Thoracic aorta (tissue), 2 donors: ENCODE results near the gene ZBTB6. TPM values are rescaled to one million over a fixed set of nuclear protein-coding genes. Genes with fewer than 3 reads are reported as not detected.

Source experiments
- ATAC-seq: fragments of 150-250 bp; one replicate; pipeline ENCODE4 v1.8.0; 2017; ENCODE audit warnings: low read depth; ENCODE audit not compliant: insufficient number of reproducible peaks, low FRiP score
- DNase-seq: peaks from one replicate; pipeline ENCODE4 v3.0.0-alpha.2; 2020; ENCODE audit warnings: low spot score
- H3K27ac ChIP-seq, 2 donors: fragments of 200-600 bp; sonication (generic); 1 replicate in 1 of 2; 2 replicates in 1 of 2; pipeline ENCODE4 v1.5.1; 2016; ENCODE audit warnings: mild to moderate bottlenecking in 2 of 2, moderate library complexity in 2 of 2
- H3K27me3 ChIP-seq: fragments of 200-600 bp; sonication (generic); replicated peaks from 2 replicates; pipeline ENCODE4 v1.6.0; 2016; ENCODE audit warnings: mild to moderate bottlenecking; ENCODE audit not compliant: insufficient read depth
- H3K36me3 ChIP-seq: fragments of 200-600 bp; sonication (generic); one replicate; pipeline ENCODE4 v1.5.1; 2016
- H3K4me1 ChIP-seq, 2 donors: fragments of 200-600 bp; sonication (generic); 1 replicate in 1 of 2; 2 replicates in 1 of 2; pipeline versions ENCODE4 v1.5.1 to v1.6.0; 2016; ENCODE audit warnings: low read depth in 2 of 2, mild to moderate bottlenecking in 1 of 2; ENCODE audit not compliant: control insufficient read depth in 1 of 2
- H3K4me3 ChIP-seq: fragments of 200-600 bp; sonication (generic); 2 replicates; pipeline ENCODE4 v1.5.1; 2016; ENCODE audit warnings: mild to moderate bottlenecking
- H3K9me3 ChIP-seq: fragments of 200-600 bp; sonication (generic); 2 replicates; pipeline ENCODE4 v1.5.1; 2016
- CTCF ChIP-seq: fragments of 200-600 bp; sonication (generic); IDR thresholded peaks from one replicate; pipeline ENCODE4 v1.5.1; 2019; ENCODE audit warnings: antibody characterized with exemption
- total RNA-seq, 2 donors: library from RNA; depleted of rRNA; stranded (reverse); fragments of >200 nt; gene quantifications; one replicate each; pipeline versions ENCODE4 v1.1.0 to v1.2.3, GENCODE V29; 2016

The ZBTB6 gene
- total RNA-seq, 2 donors from 2014 or later = 6.2 to 8.0 TPM

DNA sequence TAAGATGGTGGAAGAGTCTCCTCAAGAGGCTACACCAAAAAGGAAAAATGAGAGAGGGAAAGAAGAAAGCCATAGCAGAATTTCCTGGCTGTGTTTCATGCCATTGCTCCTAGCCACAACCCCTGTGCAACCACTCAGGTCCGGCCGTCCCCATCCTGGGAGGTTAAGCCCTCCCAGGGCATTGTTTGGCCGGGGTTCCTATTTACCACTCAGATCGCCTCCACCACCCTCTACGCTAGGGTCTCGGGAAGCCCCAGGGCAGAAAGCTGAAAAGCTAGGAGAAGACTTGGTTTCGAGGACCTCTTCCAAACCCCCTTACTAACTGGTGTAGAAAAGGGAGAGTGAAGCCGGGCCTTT is 8.7 kb downstream of the ZBTB6 start:
- H3K36me3 ChIP-seq = no peaks in the 10 kb centered on the region
- H3K4me3 ChIP-seq = peak overlapping the region; percentile 99
- no peaks in the 10 kb centered on the region for H3K27me3 ChIP-seq
- H3K4me1 ChIP-seq = peaks cover 37 to 47% of the 10 kb centered on the region in 2 donors
- no peaks in the 10 kb centered on the region for H3K9me3 ChIP-seq
- ATAC-seq = no peak
- TF ChIP-seq CTCF = no peak
- H3K27ac ChIP-seq = peak overlapping the region; percentile 95 to 96
- DNase-seq = no peak

GRCh38 chr9:122900791-122901190 is 12.3 kb downstream of the ZBTB6 start:
- H3K27me3 ChIP-seq = no peaks in the 10 kb centered on the region
- H3K4me1 ChIP-seq = peaks cover 41 to 54% of the 10 kb centered on the region in 2 donors
- H3K9me3 ChIP-seq = no peaks in the 10 kb centered on the region
- ATAC-seq (no peak), DNase-seq (no peak)
- no peaks in the 10 kb centered on the region for H3K36me3 ChIP-seq
- no peak for TF ChIP-seq CTCF
- peak overlapping the region; percentile 52 for H3K4me3 ChIP-seq
- no peak overlapping the region for H3K27ac ChIP-seq

GRCh38 chr9:122897969-122898368 is 15.2 kb downstream of the ZBTB6 start:
- Histone ChIP-seq H3K36me3 (peaks cover 19% of the 10 kb centered on the region), H3K4me3 (no peak overlapping the region), H3K9me3 (no peaks in the 10 kb centered on the region), H3K27ac (no peak overlapping the region), H3K27me3 (no peaks in the 10 kb centered on the region), H3K4me1 (peaks cover 29 to 41% of the 10 kb centered on the region in 2 donors)
- ATAC-seq (no peak), DNase-seq (no peak)
- TF ChIP-seq CTCF = no peak

DNA sequence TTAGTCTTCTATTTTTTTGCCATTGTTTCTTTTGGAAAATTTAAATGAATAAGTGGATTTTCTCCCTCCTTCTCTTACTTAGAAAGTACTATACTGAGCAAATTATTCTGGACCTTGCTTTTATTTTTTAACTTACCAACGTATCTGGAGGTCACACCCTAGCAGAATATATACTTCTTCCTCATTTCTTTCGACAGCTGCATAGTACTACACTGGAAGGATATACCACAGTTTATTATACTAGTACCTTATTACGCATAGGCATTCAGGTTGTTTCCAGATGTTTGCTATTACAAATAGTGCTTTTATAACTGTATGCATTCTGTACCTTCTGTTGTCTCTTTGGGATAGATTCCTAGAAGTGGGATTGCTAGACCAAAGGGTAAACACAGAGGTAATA is 24.6 kb downstream of the ZBTB6 start:
- H3K4me1 ChIP-seq = no peaks in the 10 kb centered on the region
- H3K9me3 ChIP-seq = no peaks in the 10 kb centered on the region
- DNase-seq (no peak), ATAC-seq (no peak)
- TF ChIP-seq CTCF = no peak
- H3K4me3 ChIP-seq = no peak overlapping the region
- no peaks in the 10 kb centered on the region for H3K27me3 ChIP-seq
- H3K27ac ChIP-seq = no peak overlapping the region
- H3K36me3 ChIP-seq = peaks cover 34% of the 10 kb centered on the region

DNA sequence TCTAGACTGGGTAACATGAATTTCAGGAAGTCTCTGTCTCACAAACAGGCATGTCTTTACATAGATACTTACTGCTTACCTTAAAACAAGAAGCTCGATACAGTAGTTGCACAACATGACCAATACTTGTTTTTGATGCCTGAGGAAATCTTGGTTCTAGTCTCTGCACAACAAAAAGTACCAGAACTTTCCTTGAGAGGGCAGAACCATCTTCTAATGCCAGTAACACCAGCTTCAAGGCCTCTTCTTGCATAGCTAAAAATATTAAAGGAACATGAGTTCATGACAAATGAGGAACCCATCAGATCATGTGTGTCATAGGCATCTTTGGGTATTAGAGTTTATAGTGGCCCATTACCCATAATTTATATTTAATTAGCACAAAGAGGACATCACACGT is 30.0 kb downstream of the ZBTB6 start:
- H3K36me3 ChIP-seq = peaks cover 50% of the 10 kb centered on the region
- no peak for TF ChIP-seq CTCF
- H3K27ac ChIP-seq = no peak overlapping the region
- H3K9me3 ChIP-seq = no peaks in the 10 kb centered on the region
- H3K27me3 ChIP-seq = no peaks in the 10 kb centered on the region
- DNase-seq = no peak
- no peak overlapping the region for H3K4me3 ChIP-seq
- no peak for ATAC-seq
- no peaks in the 10 kb centered on the region for H3K4me1 ChIP-seq
